H9 (cell line): ENCODE data around the gene B3GALNT2. TPM values are rescaled to one million over a fixed set of nuclear protein-coding genes. Genes with fewer than 3 reads are reported as not detected.

Experiments
- DNase-seq: peaks from one replicate; pipeline ENCODE4 v3.0.0-alpha.2; 2017
- H2AFZ ChIP-seq: one replicate; pipeline ENCODE4 v1.6.1; 2013; ENCODE audit warnings: mild to moderate bottlenecking, low read length, control low read depth, moderate library complexity
- H2AK5ac ChIP-seq: 2 replicates; pipeline ENCODE4 v1.6.1; 2013; ENCODE audit warnings: low read length, control low read depth, mixed read lengths; ENCODE audit not compliant: insufficient read length
- H2BK120ac ChIP-seq: one replicate; pipeline ENCODE4 v1.6.1; 2013; ENCODE audit warnings: low read depth, mild to moderate bottlenecking, low read length, control low read depth, inconsistent platforms; ENCODE audit not compliant: poor library complexity, severe bottlenecking
- H2BK12ac ChIP-seq: 2 replicates; pipeline ENCODE4 v1.6.1; 2013; ENCODE audit warnings: low read length, control low read depth, mixed read lengths, low read depth; ENCODE audit not compliant: insufficient read length
- H2BK15ac ChIP-seq: 2 replicates; pipeline ENCODE4 v1.6.1; 2013; ENCODE audit warnings: low read depth, low read length, control low read depth
- H2BK20ac ChIP-seq: one replicate; pipeline ENCODE4 v1.6.1; 2013; ENCODE audit warnings: low read depth, mild to moderate bottlenecking, low read length, control low read depth, inconsistent platforms; ENCODE audit not compliant: poor library complexity, severe bottlenecking
- H2BK5ac ChIP-seq: 2 replicates; pipeline ENCODE4 v1.6.1; 2013; ENCODE audit warnings: low read length, control low read depth, mixed read lengths; ENCODE audit not compliant: insufficient read length
- H3K14ac ChIP-seq: 2 replicates; pipeline ENCODE4 v1.6.1; 2013; ENCODE audit warnings: low read length, control low read depth; ENCODE audit not compliant: insufficient read depth
- H3K18ac ChIP-seq: 2 replicates; pipeline ENCODE4 v1.6.1; 2013; ENCODE audit warnings: low read depth, mild to moderate bottlenecking, mixed read lengths, low read length, control low read depth; ENCODE audit not compliant: insufficient read length
- H3K23ac ChIP-seq: 2 replicates; pipeline ENCODE4 v1.6.1; 2013; ENCODE audit warnings: low read length, control low read depth, mixed read lengths, low read depth; ENCODE audit not compliant: insufficient read length
- H3K23me2 ChIP-seq: 2 replicates; pipeline ENCODE4 v1.6.1; 2013; ENCODE audit warnings: low read depth, mild to moderate bottlenecking, mixed read lengths, low read length, control low read depth; ENCODE audit not compliant: insufficient read length, poor library complexity, severe bottlenecking
- H3K27ac ChIP-seq: 2 replicates; pipeline ENCODE4 v1.5.1; 2013; ENCODE audit warnings: low read length, control low read depth, mixed read lengths, low read depth; ENCODE audit not compliant: insufficient read length
- H3K27me3 ChIP-seq: 2 replicates; pipeline ENCODE4 v1.6.1; 2013; ENCODE audit warnings: low read length, control low read depth, inconsistent platforms; ENCODE audit not compliant: insufficient read depth
- H3K4ac ChIP-seq: 2 replicates; pipeline ENCODE4 v1.6.1; 2013; ENCODE audit warnings: low read depth, mild to moderate bottlenecking, control low read depth, inconsistent platforms, low read length, moderate library complexity
- H3K4me1 ChIP-seq: 2 replicates; pipeline ENCODE4 v1.6.1; 2013; ENCODE audit warnings: low read length, control low read depth, inconsistent platforms; ENCODE audit not compliant: insufficient read depth
- H3K4me2 ChIP-seq: 2 replicates; pipeline ENCODE4 v1.6.1; 2013; ENCODE audit warnings: low read length, control low read depth, mixed read lengths; ENCODE audit not compliant: insufficient read length, insufficient read depth
- H3K56ac ChIP-seq: 2 replicates; pipeline ENCODE4 v1.6.1; 2013; ENCODE audit warnings: low read depth, mild to moderate bottlenecking, mixed read lengths, low read length, control low read depth; ENCODE audit not compliant: insufficient read length
- H3K79me1 ChIP-seq: 2 replicates; pipeline ENCODE4 v1.6.1; 2013; ENCODE audit warnings: low read depth, mild to moderate bottlenecking, moderate library complexity, low read length, control low read depth, inconsistent platforms; ENCODE audit not compliant: insufficient read depth, poor library complexity, severe bottlenecking
- H3K79me2 ChIP-seq: 2 replicates; pipeline ENCODE4 v1.6.1; 2013; ENCODE audit warnings: low read length, control low read depth, inconsistent platforms; ENCODE audit not compliant: insufficient read depth
- H3K9ac ChIP-seq: 2 replicates; pipeline ENCODE4 v1.6.1; 2013; ENCODE audit warnings: low read length, control low read depth, mixed read lengths; ENCODE audit not compliant: insufficient read length; ENCODE audit errors: extremely low read depth
- H3K9me3 ChIP-seq: one replicate; pipeline ENCODE4 v1.6.1; 2013; ENCODE audit warnings: low read depth, low read length, inconsistent platforms; ENCODE audit not compliant: control insufficient read depth
- H3T11ph ChIP-seq: one replicate; pipeline ENCODE4 v1.6.1; 2013; ENCODE audit warnings: mild to moderate bottlenecking, low read length, control low read depth, inconsistent platforms
- H4K20me1 ChIP-seq: one replicate; pipeline ENCODE4 v1.6.1; 2013; ENCODE audit not compliant: control insufficient read depth, insufficient read length, insufficient read depth
- H4K5ac ChIP-seq: 2 replicates; pipeline ENCODE4 v1.6.1; 2013; ENCODE audit warnings: low read depth, mild to moderate bottlenecking, mixed read lengths, low read length, control low read depth; ENCODE audit not compliant: insufficient read length
- H4K8ac ChIP-seq: replicated peaks from 2 replicates; pipeline ENCODE4 v1.6.1; 2013; ENCODE audit warnings: low read length, control low read depth, mixed read lengths, low read depth; ENCODE audit not compliant: insufficient read length
- H4K91ac ChIP-seq: 2 replicates; pipeline ENCODE4 v1.6.1; 2013; ENCODE audit warnings: low read depth, mild to moderate bottlenecking, moderate library complexity, mixed read lengths, low read length, control low read depth; ENCODE audit not compliant: insufficient read length
- H3K27ac Mint-ChIP-seq, 3 experiments: 2 replicates in 2 of 3; 3 replicates in 1 of 3; pipeline ENCODE4 v1.8.0; 2020 to 2021; ENCODE audit warnings: mixed read lengths in 3 of 3, mild to moderate bottlenecking in 1 of 3, moderate library complexity in 1 of 3
- H3K27me3 Mint-ChIP-seq: 2 replicates; pipeline ENCODE4 v1.8.0; 2021; ENCODE audit warnings: low read depth, mild to moderate bottlenecking, moderate library complexity, mixed read lengths
- H3K36me3 Mint-ChIP-seq, 3 experiments: 2 replicates in 2 of 3; 3 replicates in 1 of 3; pipeline ENCODE4 v1.8.0; 2020 to 2021; ENCODE audit warnings: low read depth in 3 of 3, mixed read lengths in 3 of 3; ENCODE audit not compliant: insufficient read depth in 1 of 3
- H3K4me1 Mint-ChIP-seq, 2 experiments: 2 replicates each; pipeline ENCODE4 v1.8.0; 2020; ENCODE audit warnings: mixed read lengths in 2 of 2
- H3K4me3 Mint-ChIP-seq, 2 experiments: 2 replicates in 1 of 2; 3 replicates in 1 of 2; pipeline ENCODE4 v1.8.0; 2020 to 2021; ENCODE audit warnings: mild to moderate bottlenecking in 2 of 2, mixed read lengths in 2 of 2, moderate library complexity in 1 of 2
- H3K9me3 Mint-ChIP-seq, 2 experiments: 2 replicates in 1 of 2; 3 replicates in 1 of 2; pipeline ENCODE4 v1.8.0; 2020; ENCODE audit warnings: mild to moderate bottlenecking in 2 of 2, mixed read lengths in 2 of 2, moderate library complexity in 1 of 2
- WGBS: extraction: QIAGEN DNeasy Blood & Tissue Kit; methylation state at CpG from one replicate; pipeline ENCODE4 v1.1.7; 2013; ENCODE audit warnings: missing lambda C conversion rate, low lambda C conversion rate, mixed read lengths; ENCODE audit not compliant: insufficient read length; ENCODE audit errors: extremely low coverage; 5-methylcytosine and 5-hydroxymethylcytosine counted together
- total RNA-seq: library from RNA; stranded (reverse); gene quantifications from 2 replicates; pipeline ENCODE4 v1.2.1, GENCODE V29; 2021
- TF ChIP-seq, protein P1 (sequence below): fragments of 200-600 bp; sonication (generic); conservative IDR thresholded peaks from 3 replicates; pipeline ENCODE4 v1.8.0; 2021; ENCODE audit warnings: antibody characterized with exemption, mild to moderate bottlenecking

Gene B3GALNT2
- total RNA-seq, 1 experiment from 2014 or later, result 27.8 TPM

DNA sequence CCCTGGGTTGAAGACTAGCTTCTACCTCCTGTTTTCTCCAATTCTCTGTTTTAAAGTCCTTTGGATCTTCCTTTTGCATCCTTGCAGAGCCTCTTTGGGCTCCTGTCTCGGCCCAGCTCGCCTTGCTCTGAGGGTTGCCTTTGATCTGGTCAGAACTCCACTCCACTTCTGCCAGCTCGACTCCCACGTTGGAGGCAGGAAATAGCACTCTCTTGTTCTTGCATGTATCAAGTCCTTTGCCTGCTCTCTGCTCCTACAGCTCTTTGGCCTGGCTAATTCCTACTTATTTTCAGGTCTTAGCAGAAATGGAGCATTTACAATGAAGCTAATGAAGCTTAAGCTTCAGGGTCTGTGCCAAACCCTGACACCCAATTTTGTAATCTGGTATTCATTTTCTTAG, 21.1 kb upstream of the B3GALNT2 start:
- Mint-ChIP-seq H3K27ac (no peak overlapping the region; a peak in 2 of 7 replicates), H3K36me3 (no peaks in the 10 kb centered on the region), H3K9me3 (no peaks in the 10 kb centered on the region), H3K4me1 (peaks cover 5 to 7% of the 10 kb centered on the region in 2 experiments; a peak in 3 of 4 replicates), H3K27me3 (no peaks in the 10 kb centered on the region), H3K4me3 (no peak overlapping the region)
- H2BK5ac ChIP-seq, result no peak overlapping the region
- H3K23ac ChIP-seq, result no peak overlapping the region
- H3K9me3 ChIP-seq, result no peaks in the 10 kb centered on the region
- H4K5ac ChIP-seq, result no peak overlapping the region
- H2BK120ac ChIP-seq, result no peak overlapping the region
- no peaks in the 10 kb centered on the region for H3K79me2 ChIP-seq
- H2AFZ ChIP-seq, result no peak overlapping the region
- H4K8ac ChIP-seq, result no peak overlapping the region
- H3K4me1 ChIP-seq, result no peaks in the 10 kb centered on the region
- no peak overlapping the region for H3K4ac ChIP-seq
- H4K20me1 ChIP-seq, result no peaks in the 10 kb centered on the region
- no CpG with 5 or more reads among the region's 4 CpGs for WGBS
- H3K4me2 ChIP-seq, result no peak overlapping the region
- H2BK20ac ChIP-seq, result no peak overlapping the region
- no peak for DNase-seq
- TF ChIP-seq, protein P1, sequence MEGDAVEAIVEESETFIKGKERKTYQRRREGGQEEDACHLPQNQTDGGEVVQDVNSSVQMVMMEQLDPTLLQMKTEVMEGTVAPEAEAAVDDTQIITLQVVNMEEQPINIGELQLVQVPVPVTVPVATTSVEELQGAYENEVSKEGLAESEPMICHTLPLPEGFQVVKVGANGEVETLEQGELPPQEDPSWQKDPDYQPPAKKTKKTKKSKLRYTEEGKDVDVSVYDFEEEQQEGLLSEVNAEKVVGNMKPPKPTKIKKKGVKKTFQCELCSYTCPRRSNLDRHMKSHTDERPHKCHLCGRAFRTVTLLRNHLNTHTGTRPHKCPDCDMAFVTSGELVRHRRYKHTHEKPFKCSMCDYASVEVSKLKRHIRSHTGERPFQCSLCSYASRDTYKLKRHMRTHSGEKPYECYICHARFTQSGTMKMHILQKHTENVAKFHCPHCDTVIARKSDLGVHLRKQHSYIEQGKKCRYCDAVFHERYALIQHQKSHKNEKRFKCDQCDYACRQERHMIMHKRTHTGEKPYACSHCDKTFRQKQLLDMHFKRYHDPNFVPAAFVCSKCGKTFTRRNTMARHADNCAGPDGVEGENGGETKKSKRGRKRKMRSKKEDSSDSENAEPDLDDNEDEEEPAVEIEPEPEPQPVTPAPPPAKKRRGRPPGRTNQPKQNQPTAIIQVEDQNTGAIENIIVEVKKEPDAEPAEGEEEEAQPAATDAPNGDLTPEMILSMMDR, result no peak
- H2AK5ac ChIP-seq, result no peak overlapping the region
- no peaks in the 10 kb centered on the region for H3K79me1 ChIP-seq
- no peak overlapping the region for H3K27ac ChIP-seq
- no peak overlapping the region for H3K9ac ChIP-seq
- H3T11ph ChIP-seq, result no peak overlapping the region
- no peak overlapping the region for H2BK12ac ChIP-seq
- no peaks in the 10 kb centered on the region for H3K27me3 ChIP-seq
- H3K23me2 ChIP-seq, result no peaks in the 10 kb centered on the region
- no peak overlapping the region for H2BK15ac ChIP-seq
- no peak overlapping the region for H3K18ac ChIP-seq
- H3K14ac ChIP-seq, result no peak overlapping the region
- H3K56ac ChIP-seq, result no peak overlapping the region
- H4K91ac ChIP-seq, result no peak overlapping the region
